H7 (cell line): ENCODE measurements around the gene MAP3K2. TPM values are rescaled to one million over a fixed set of nuclear protein-coding genes. Genes with fewer than 3 reads are reported as not detected.

Experiments
- DNase-seq: peaks from one replicate; pipeline ENCODE4 v3.0.0; 2012
- H3K27me3 ChIP-seq: 2 replicates; pipeline ENCODE4 v1.6.0; 2011; ENCODE audit warnings: mild to moderate bottlenecking, low read length; ENCODE audit not compliant: control insufficient read depth, insufficient read depth
- H3K36me3 ChIP-seq: replicated peaks from 2 replicates; pipeline ENCODE4 v1.5.1; 2011; ENCODE audit warnings: low read length; ENCODE audit not compliant: control insufficient read depth, insufficient read depth
- H3K4me3 ChIP-seq: 2 replicates; pipeline ENCODE4 v1.5.1; 2011; ENCODE audit warnings: low read depth, mild to moderate bottlenecking, control low read depth, low read length, moderate library complexity; ENCODE audit not compliant: insufficient read depth
- total RNA-seq: library from RNA; depleted of rRNA; stranded (reverse); fragments of >200 nt; shearing (Covaris generic); gene quantifications from 2 replicates; pipeline ENCODE4 v1.2.3, GENCODE V29; 2014

MAP3K2 gene
- total RNA-seq, 1 experiment from 2014 or later: 18.0 TPM

DNA sequence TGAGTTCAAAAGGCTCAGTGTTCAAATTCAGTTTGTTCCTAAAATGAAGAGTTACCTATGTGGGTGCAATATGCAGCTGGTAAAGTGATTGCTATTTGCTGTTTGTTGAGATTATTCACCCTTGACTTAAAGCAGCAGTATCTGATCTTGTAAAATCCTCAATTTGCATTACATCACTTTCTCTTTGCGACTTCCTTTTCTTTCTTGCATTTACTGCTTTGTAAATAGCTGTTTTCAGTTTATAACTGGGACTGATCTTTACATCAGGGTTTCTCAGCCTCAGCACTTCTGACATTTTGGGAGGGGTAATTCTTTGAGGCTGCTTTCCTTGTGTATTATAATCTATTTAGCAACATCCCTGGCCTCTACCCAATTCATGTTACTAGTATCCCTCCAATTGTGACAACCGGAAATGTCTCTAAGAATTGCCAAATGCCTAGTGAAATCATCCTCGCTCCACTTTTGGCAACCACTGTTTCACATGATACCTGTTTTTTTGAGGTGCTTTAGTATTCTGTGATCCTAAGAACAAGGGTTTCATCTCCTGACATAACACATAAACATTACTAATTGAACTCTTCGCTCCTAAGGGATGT, 81.7 kb downstream of the MAP3K2 start:
- Histone ChIP-seq H3K4me3 (no peak overlapping the region), H3K27me3 (no peaks in the 10 kb centered on the region), H3K36me3 (peaks cover 2% of the 10 kb centered on the region; the same call in 1 of the 2 replicates)
- DNase-seq: no peak

GRCh38 chr2:127302168-127302567, 85.6 kb downstream of the MAP3K2 start:
- H3K36me3 ChIP-seq: no peaks in the 10 kb centered on the region; the same call in 1 of the 2 replicates
- H3K27me3 ChIP-seq: no peaks in the 10 kb centered on the region
- H3K4me3 ChIP-seq: no peak overlapping the region
- DNase-seq: no peak

- peak within 1 kb of the TSS; percentile 88 for H3K4me3 ChIP-seq
- no peaks in the 10 kb centered on the region for H3K27me3 ChIP-seq
- peaks cover 23% of the 10 kb centered on the region for H3K36me3 ChIP-seq
- peak; percentile 93 for DNase-seq
These were observed 93.8 kb downstream of the MAP3K2 start, which contains the start of gene ERCC3 for GRCh38 chr2:127293748-127294562. Gene ERCC3 (minus strand): TSS chr2:127294144. CDS start chr2:127294081, 63 bp downstream.

DNA sequence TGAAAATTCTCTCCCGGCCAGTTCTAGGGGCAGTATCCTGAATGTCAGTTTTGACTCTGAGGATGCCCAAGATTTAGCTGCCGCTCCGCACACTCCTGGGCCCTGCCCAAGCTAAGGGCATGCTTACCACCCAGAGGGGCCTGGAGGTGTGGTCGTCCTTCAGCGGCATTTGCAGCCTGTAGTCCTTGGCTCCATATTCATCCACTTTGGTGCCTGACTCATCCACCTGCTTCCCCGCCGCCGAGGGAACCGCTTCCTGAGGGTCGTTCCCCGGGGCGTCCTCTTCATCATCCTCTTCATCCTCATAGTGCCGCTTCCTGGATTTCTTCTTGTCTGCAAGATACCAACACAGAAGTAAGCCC, 94.4 kb downstream of the MAP3K2 start:
- Histone ChIP-seq H3K27me3 (no peaks in the 10 kb centered on the region), H3K36me3 (peaks cover 29% of the 10 kb centered on the region), H3K4me3 (peak overlapping the region; percentile 88)
- DNase-seq: no peak

DNA sequence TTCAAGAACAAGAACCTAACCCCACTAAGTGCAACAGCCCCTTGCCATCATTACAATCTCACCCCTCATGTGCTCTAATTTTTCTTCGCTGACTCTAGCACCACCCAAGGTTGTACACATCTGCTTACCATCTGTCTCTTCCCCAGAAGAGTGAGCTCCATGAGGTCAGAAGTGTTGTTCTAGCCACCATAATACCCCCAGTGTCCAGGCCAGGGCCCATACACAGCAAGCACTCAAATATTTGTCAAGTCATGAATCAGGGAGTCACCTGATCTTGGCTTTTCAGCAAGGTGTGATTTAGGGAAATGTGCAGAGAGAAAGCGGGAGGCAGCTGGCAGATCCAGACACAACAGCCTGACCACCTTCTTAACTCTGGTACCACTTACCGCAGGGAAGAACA, 99.5 kb downstream of the MAP3K2 start:
- DNase-seq: no peak
- Histone ChIP-seq H3K36me3 (peaks cover 58% of the 10 kb centered on the region), H3K4me3 (no peak overlapping the region), H3K27me3 (no peaks in the 10 kb centered on the region)

DNA sequence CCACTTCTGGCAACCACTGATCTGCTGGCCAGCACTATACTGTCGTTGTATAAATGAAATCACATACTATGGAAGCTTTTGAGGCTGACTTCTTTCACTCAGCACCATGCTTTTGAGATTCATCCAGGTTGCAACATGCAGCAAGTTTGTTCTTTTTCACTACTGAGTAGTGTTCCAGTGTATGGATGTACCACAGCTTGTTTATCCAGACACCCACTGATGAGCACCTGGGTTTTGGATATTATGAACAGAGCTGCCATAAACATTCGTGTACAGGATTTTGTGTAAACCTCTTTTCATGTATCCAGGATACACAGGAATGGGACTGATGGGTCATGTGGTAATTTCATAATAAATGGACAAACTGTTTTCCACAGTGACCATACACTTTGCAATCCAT, 104.5 kb downstream of the MAP3K2 start:
- no peak overlapping the region for H3K4me3 ChIP-seq
- H3K36me3 ChIP-seq: peaks cover 48% of the 10 kb centered on the region
- no peak for DNase-seq
- H3K27me3 ChIP-seq: no peaks in the 10 kb centered on the region

- Histone ChIP-seq H3K4me3 (no peak overlapping the region), H3K36me3 (peaks cover 43% of the 10 kb centered on the region), H3K27me3 (no peaks in the 10 kb centered on the region)
- no peak for DNase-seq
These were observed 107.1 kb downstream of the MAP3K2 start for GRCh38 chr2:127280693-127281092.

DNA sequence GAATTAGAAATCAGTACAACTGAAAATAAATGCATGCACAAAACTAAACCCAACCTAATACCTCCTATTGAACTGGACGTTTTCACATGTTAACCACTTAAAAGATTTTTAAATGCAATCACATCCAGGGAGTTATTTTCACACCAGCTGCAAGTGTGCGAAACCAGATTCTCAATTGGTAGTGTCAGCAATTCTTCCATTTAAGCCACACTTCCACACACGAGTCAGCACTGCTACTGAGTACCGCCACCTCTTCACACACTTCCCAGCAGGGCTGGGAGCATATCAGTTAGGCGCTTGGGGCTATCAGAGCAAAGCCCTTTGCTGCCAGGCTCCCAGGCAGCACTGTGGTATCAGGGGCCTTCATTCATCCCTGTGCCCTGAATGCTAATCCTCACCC, 108.0 kb downstream of the MAP3K2 start:
- peaks cover 42% of the 10 kb centered on the region for H3K36me3 ChIP-seq

DNA sequence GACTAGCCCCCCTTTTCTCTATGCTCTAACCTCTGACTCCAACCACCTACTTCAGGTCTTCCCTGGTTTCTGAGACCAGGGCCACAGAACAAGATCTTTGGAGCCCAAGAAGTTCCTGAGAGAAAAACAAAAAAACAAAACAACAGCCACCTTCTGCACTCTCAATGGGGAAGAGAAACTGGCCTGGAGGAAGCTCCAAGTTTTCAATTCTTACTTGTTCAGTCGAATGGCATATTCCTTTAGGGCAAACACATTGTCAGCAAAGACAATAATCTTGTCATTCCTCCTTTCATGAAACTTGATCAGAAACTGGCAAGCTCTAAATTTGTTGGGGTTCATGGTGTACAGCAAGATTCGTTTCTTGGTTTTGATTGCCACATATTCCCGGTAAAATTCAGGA, 108.8 kb downstream of the MAP3K2 start:
- peaks cover 40% of the 10 kb centered on the region for H3K36me3 ChIP-seq
- no peak overlapping the region for H3K4me3 ChIP-seq
- no peak for DNase-seq
- no peaks in the 10 kb centered on the region for H3K27me3 ChIP-seq

More for the DNA sequence above, 108.0 kb downstream of the MAP3K2 start:
- Histone ChIP-seq H3K27me3 (no peaks in the 10 kb centered on the region), H3K4me3 (no peak overlapping the region)
- DNase-seq: no peak

GRCh38 chr2:127277028-127277427, 110.7 kb downstream of the MAP3K2 start:
- Histone ChIP-seq H3K27me3 (no peaks in the 10 kb centered on the region), H3K4me3 (no peak overlapping the region), H3K36me3 (peaks cover 35% of the 10 kb centered on the region)
- no peak for DNase-seq

DNA sequence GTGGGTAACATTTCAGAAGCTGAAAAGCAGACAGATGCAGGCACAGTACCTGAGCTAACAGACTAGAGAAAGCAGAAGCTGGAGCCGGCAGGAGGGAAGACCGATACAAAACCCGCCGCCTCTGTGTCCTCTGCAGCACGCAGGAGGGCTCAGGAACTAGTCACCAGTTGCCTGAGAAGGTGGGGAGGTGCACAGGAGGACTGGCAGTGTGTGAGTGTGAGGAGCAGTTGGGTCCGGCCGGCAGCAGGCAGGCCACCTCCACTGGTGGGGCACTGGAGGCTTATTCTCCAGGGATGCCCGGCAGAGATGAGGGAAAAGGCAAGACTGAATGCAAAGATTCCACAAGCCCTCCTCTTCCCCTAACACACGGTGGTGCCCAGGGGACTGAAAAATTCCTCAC, 112.0 kb downstream of the MAP3K2 start:
- no peak for DNase-seq
- Histone ChIP-seq H3K4me3 (no peak overlapping the region), H3K36me3 (peaks cover 43% of the 10 kb centered on the region)

GRCh38 chr2:127275356-127275755, 112.4 kb downstream of the MAP3K2 start:
- no peaks in the 10 kb centered on the region for H3K27me3 ChIP-seq
- no peak overlapping the region for H3K4me3 ChIP-seq
- peaks cover 48% of the 10 kb centered on the region for H3K36me3 ChIP-seq
- DNase-seq: no peak

More for the DNA sequence above, 112.0 kb downstream of the MAP3K2 start:
- H3K27me3 ChIP-seq: no peaks in the 10 kb centered on the region

DNA sequence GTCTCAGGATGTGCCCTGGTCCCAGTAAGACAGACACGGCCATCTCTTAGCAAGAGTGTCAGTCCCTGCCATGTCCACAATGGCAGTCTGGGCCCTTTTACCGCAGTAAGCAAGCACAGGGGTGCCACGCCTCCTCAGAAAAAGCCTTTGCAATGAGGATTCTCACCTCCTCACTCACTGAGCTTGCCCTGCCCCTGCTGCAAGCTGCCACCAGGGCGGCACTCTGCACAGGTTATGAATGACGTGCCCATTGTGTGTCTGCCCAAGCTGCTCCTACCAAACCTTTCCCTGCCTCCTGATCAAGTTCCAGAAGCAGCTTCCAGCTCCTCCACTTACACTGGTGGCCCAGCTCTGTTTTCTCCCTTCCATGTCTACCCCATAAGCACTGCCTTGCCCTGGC, 117.1 kb downstream of the MAP3K2 start:
- peaks cover 35% of the 10 kb centered on the region for H3K36me3 ChIP-seq
- H3K4me3 ChIP-seq: no peak overlapping the region
- DNase-seq: no peak
- H3K27me3 ChIP-seq: no peaks in the 10 kb centered on the region

DNA sequence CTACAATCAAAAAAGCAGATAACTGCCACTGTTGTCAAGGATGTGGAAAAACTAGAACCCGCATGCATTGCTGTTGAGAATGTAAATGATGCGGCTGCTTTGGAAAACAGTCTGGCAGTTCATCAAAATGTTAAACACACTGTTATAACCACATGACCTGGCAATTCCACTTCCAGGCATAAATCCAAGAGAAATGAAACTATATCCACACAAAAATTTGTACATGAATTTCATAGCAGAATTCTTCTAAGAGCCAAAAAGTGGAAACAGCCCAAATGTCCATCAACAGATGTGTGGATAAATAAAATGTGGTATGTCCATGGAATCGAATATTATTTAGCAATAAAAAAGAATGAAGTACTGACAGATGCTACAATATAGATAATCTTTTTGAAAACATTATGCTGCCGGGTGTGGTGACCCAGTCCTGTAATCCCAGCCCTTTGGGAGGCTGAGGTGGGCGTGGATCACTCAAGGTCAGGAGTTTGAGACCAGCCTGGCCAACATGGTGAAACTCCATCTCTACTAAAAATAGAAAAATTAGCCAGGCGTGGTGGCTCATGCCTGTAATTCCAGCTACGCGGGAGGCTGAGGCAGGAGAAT, 125.9 kb downstream of the MAP3K2 start:
- DNase-seq: no peak
- H3K27me3 ChIP-seq: no peaks in the 10 kb centered on the region
- peaks cover 16% of the 10 kb centered on the region for H3K36me3 ChIP-seq

DNA sequence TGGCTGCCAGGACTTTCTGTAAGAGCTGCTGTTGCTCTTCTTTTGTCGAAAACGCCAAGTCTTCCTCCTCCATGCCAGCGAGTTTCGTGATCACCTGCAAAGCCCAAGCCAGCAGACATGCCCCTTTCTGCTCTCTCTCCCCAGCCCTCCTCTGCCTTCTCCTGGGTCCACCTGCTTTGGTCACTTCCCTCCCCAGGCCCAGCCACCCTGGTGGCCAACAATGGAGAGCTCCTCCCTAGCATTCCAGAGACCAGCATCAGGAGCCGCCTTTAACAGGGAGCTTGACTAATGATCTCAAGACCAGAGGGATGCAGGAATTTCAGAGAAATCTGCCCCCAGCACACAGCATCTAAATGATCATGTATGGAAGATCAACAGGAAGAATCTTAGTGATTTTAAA, 128.4 kb downstream of the MAP3K2 start:
- Histone ChIP-seq H3K27me3 (no peaks in the 10 kb centered on the region), H3K36me3 (peaks cover 16% of the 10 kb centered on the region), H3K4me3 (no peak overlapping the region)
- no peak for DNase-seq

More for the DNA sequence above, 125.9 kb downstream of the MAP3K2 start:
- H3K4me3 ChIP-seq: no peak overlapping the region
